CD4-positive, alpha-beta T cell (primary cell): ENCODE results near the gene GTF2A2. TPM values are rescaled to one million over a fixed set of nuclear protein-coding genes. Genes with fewer than 3 reads are reported as not detected.

Experiments used
- ATAC-seq: fragments of 200-7000 bp; cut with Tn5 transposase; one replicate; pipeline ENCODE4 v1.10.0; 2022; ENCODE audit warnings: mild to moderate bottlenecking; ENCODE audit not compliant: poor library complexity
- CTCF ChIA-PET: fragments of 350-600 bp; sonication (Branson Sonifier 250); formaldehyde crosslinking; loops from one replicate; lab custom pipeline; 2021; ENCODE audit warnings: antibody characterized with exemption, inconsistent platforms; lab: Charles Lee
- POLR2A ChIA-PET: fragments of 350-600 bp; sonication (Branson Sonifier 250); formaldehyde crosslinking; loops from one replicate; lab custom pipeline; 2021; ENCODE audit warnings: antibody characterized with exemption, inconsistent platforms; lab: Charles Lee
- DNase-seq, 14 experiments: peaks; one replicate each; pipeline ENCODE4 v3.0.0-alpha.2; 2013 to 2020; ENCODE audit warnings: mixed read lengths in 2 of 14
- H3K27ac ChIP-seq, 2 donors: one replicate each; pipeline versions ENCODE4 v1.5.1 to v1.7.0; 2013; ENCODE audit warnings: low read length in 2 of 2, low read depth in 1 of 2, mild to moderate bottlenecking in 1 of 2
- H3K27me3 ChIP-seq, 2 experiments: 1 replicate in 1 of 2; 2 replicates in 1 of 2; pipeline versions ENCODE4 v1.6.1 to v1.7.0; 2013; ENCODE audit warnings: low read length in 2 of 2, control low read depth in 1 of 2, mild to moderate bottlenecking in 1 of 2, moderate library complexity in 1 of 2; ENCODE audit not compliant: insufficient read depth in 2 of 2, control insufficient read depth in 1 of 2
- H3K36me3 ChIP-seq: one replicate; pipeline ENCODE4 v1.6.1; 2013; ENCODE audit warnings: low read length, control low read depth; ENCODE audit not compliant: insufficient read depth
- H3K4me1 ChIP-seq: one replicate; pipeline ENCODE4 v1.6.1; 2013; ENCODE audit warnings: low read length, control low read depth; ENCODE audit not compliant: insufficient read depth
- H3K4me3 ChIP-seq: one replicate; pipeline ENCODE4 v1.5.1; 2013; ENCODE audit warnings: mild to moderate bottlenecking, low read length, moderate library complexity
- H3K9me3 ChIP-seq, 2 experiments: 1 replicate in 1 of 2; 2 replicates in 1 of 2; pipeline versions ENCODE4 v1.6.1 to v1.7.0; 2013; ENCODE audit warnings: low read length in 2 of 2, mild to moderate bottlenecking in 2 of 2, control low read depth in 1 of 2, moderate library complexity in 1 of 2; ENCODE audit not compliant: control insufficient read depth in 1 of 2, insufficient read depth in 1 of 2
- H3K27ac Mint-ChIP-seq: one replicate; pipeline ENCODE4 v1.8.0; 2020; ENCODE audit warnings: mixed read lengths
- H3K27me3 Mint-ChIP-seq: one replicate; pipeline ENCODE4 v1.8.0; 2021; ENCODE audit warnings: mixed read lengths
- H3K36me3 Mint-ChIP-seq: one replicate; pipeline ENCODE4 v1.8.0; 2021; ENCODE audit warnings: low read depth, mixed read lengths
- H3K4me1 Mint-ChIP-seq: one replicate; pipeline ENCODE4 v1.8.0; 2021; ENCODE audit warnings: low read depth, mixed read lengths
- H3K4me3 Mint-ChIP-seq: one replicate; pipeline ENCODE4 v1.8.0; 2020; ENCODE audit warnings: mild to moderate bottlenecking, mixed read lengths
- H3K9me3 Mint-ChIP-seq: one replicate; pipeline ENCODE4 v1.8.0; 2020; ENCODE audit warnings: mixed read lengths
- CTCF ChIP-seq: fragments of 200-600 bp; IDR thresholded peaks from one replicate; pipeline ENCODE4 v1.8.0; 2022; ENCODE audit warnings: antibody characterized with exemption, mild to moderate bottlenecking
- intact Hi-C, 2 experiments: fragments of 100-400 bp; cut with DNase I in 1 of 2; cut with micrococcal nuclease in 1 of 2; formaldehyde crosslinking; loops; one replicate each; pipeline versions ENCODE4 v1.15.1 to v1.9.0; 2023 to 2025; cut with DNase I, micrococcal nuclease
- total RNA-seq, 174 experiments: library from RNA in 2 of 174; stranded (reverse) in 2 of 174; gene quantifications; one replicate each; pipeline ENCODE4 v1.2.3 and lab custom pipeline; 2021 to 2026

Gene GTF2A2
- total RNA-seq, 2 experiments from 2014 or later, result 40.3 to 44.6 TPM

GRCh38 chr15:59662260-59662659 lies 4.9 kb upstream of the GTF2A2 start:
- peaks cover 59% of the 10 kb centered on the region for H3K36me3 ChIP-seq
- peaks cover 6% of the 10 kb centered on the region for H3K4me1 ChIP-seq
- no peaks in the 10 kb centered on the region for H3K4me1 Mint-ChIP-seq
- POLR2A ChIA-PET, result no interaction called here
- no peak overlapping the region for H3K27ac Mint-ChIP-seq
- no peak overlapping the region for H3K4me3 ChIP-seq
- H3K4me3 Mint-ChIP-seq, result no peak overlapping the region
- ATAC-seq, result no peak
- H3K27ac ChIP-seq, result no peak overlapping the region
- no peaks in the 10 kb centered on the region for H3K27me3 ChIP-seq
- H3K36me3 Mint-ChIP-seq, result peaks cover 55% of the 10 kb centered on the region
- H3K9me3 Mint-ChIP-seq, result no peaks in the 10 kb centered on the region
- CTCF ChIA-PET, result no interaction called here
- H3K27me3 Mint-ChIP-seq, result no peaks in the 10 kb centered on the region
- no peak for DNase-seq
- TF ChIP-seq CTCF, result no peak
- no peaks in the 10 kb centered on the region for H3K9me3 ChIP-seq
- intact Hi-C loops, result no loop called here

- no peaks in the 10 kb centered on the region for H3K9me3 Mint-ChIP-seq
- H3K4me3 ChIP-seq, result no peak overlapping the region
- no peaks in the 10 kb centered on the region for H3K27me3 Mint-ChIP-seq
- H3K4me1 Mint-ChIP-seq, result no peaks in the 10 kb centered on the region
- H3K27ac Mint-ChIP-seq, result peak overlapping the region; percentile 61
- TF ChIP-seq CTCF, result no peak
- H3K4me1 ChIP-seq, result peaks cover 17% of the 10 kb centered on the region
- DNase-seq, result no peak
- H3K27me3 ChIP-seq, result no peaks in the 10 kb centered on the region
- no peaks in the 10 kb centered on the region for H3K9me3 ChIP-seq
- no peak for ATAC-seq
- POLR2A ChIA-PET, result no interaction called here
- peak overlapping the region; percentile 74 for H3K4me3 Mint-ChIP-seq
- no peak overlapping the region for H3K27ac ChIP-seq
- H3K36me3 Mint-ChIP-seq, result peaks cover 50% of the 10 kb centered on the region
- intact Hi-C loops, result loop anchor here in 1 of 2 experiments (5.0 to 10.0 kb wide), 5 partner anchors 672 to 912 kb away; partner anchors contain the start of genes ADAM10, ANXA2, MINDY2 and RNF111
- CTCF ChIA-PET, result interaction anchor here (1.2 kb wide), 1 partner anchor 26 kb away, joined by 3 read pairs; no protein-coding TSS in a partner anchor
- peaks cover 47% of the 10 kb centered on the region for H3K36me3 ChIP-seq
Measured at GRCh38 chr15:59659366-59659765, 2.1 kb upstream of the GTF2A2 start.

GRCh38 chr15:59657635-59658125 lies 365 bp upstream of the GTF2A2 start:
- H3K36me3 ChIP-seq, result peaks cover 44% of the 10 kb centered on the region
- intact Hi-C loops, result loop anchor here (1.0 to 10.0 kb wide), 7 partner anchors 31 to 910 kb away; partner anchors contain the start of genes BNIP2 (in 2 of the 2), ADAM10 (in 1 of the 2), ANXA2 (in 1 of the 2) and MINDY2 (in 1 of the 2)
- Mint-ChIP-seq H3K9me3 (no peaks in the 10 kb centered on the region), H3K4me3 (no peak overlapping the region), H3K4me1 (no peaks in the 10 kb centered on the region), H3K27ac (no peak overlapping the region), H3K27me3 (no peaks in the 10 kb centered on the region), H3K36me3 (peaks cover 35% of the 10 kb centered on the region)
- peak overlapping the region in 1 of 2 donors; percentile 86 for H3K27ac ChIP-seq
- peak; percentile 35 for ATAC-seq
- peak overlapping the region; percentile 94 for H3K4me3 ChIP-seq
- ChIA-PET POLR2A (interaction anchor here (0.8 to 4.5 kb wide), 10 partner anchors 9 to 934 kb away, joined by 3 to 68 read pairs (median 3); partner anchors contain the start of gene BNIP2), CTCF (interaction anchor here (1.0 to 2.1 kb wide), 2 partner anchors 30 to 33 kb away, joined by 3 to 10 read pairs; partner anchors contain the start of gene BNIP2)
- no peaks in the 10 kb centered on the region for H3K27me3 ChIP-seq
- peaks cover 17% of the 10 kb centered on the region for H3K4me1 ChIP-seq
- no peaks in the 10 kb centered on the region for H3K9me3 ChIP-seq
- peak in 2 of 14 experiments; percentile 12 for DNase-seq
- no peak for TF ChIP-seq CTCF
